ENCODE measurements around the gene UNCX. TPM values are rescaled to one million over a fixed set of nuclear protein-coding genes. Genes with fewer than 3 reads are reported as not detected.
A peak's percentile ranks its signal among the peaks of the same experiment; 100 is the strongest.
"Not testable (repeated sequence)": the region's sequence is repeated elsewhere in the genome, so short reads cannot be mapped to it uniquely, and the experiment has no call there.

The UNCX gene
- polyA plus RNA-seq, 1 donor (not counting 4 experiments of a cell fraction or from before 2014, with no cell fraction given) = not detected

- no peaks in the 10 kb centered on the region for H3K79me2 ChIP-seq (ENCODE audit: control insufficient read depth, insufficient read depth, low read length)
- H3K36me3 ChIP-seq (ENCODE audit: control insufficient read depth in 2 of 2, extremely low read depth in 1 of 2, insufficient read depth in 2 of 2, low read length in 2 of 2) = no peaks in the 10 kb centered on the region
- no peaks in the 10 kb centered on the region for H3K9me3 ChIP-seq (ENCODE audit: control insufficient read depth, low read depth, low read length)
- H3K9ac ChIP-seq (ENCODE audit: control insufficient read depth, extremely low read depth, insufficient read depth, low read length) = no peak overlapping the region
- H3K4me3 ChIP-seq (ENCODE audit: control insufficient read depth in 2 of 3, extremely low read depth in 1 of 3, insufficient read depth in 2 of 3, low read depth in 1 of 3, low read length in 3 of 3) = no peak overlapping the region
- no peak overlapping the region for H3K27ac ChIP-seq (ENCODE audit: control insufficient read depth, insufficient read depth, low read length)
- FAIRE-seq (no peak), DNase-seq (ENCODE audit: low read depth, low spot score) (no peak)
- dilution Hi-C loops (cut with MboI; ENCODE audit: extremely low pct_ligation_motif_present, low sequenced_read_pairs) = no loop called here
- H3K4me1 ChIP-seq (ENCODE audit: control insufficient read depth, extremely low read depth, insufficient read depth, low read length) = no peaks in the 10 kb centered on the region
- peaks cover 56% of the 10 kb centered on the region for H3K27me3 ChIP-seq (ENCODE audit: control insufficient read depth, extremely low read depth, insufficient read depth, low read length)
- H3K9me1 ChIP-seq (ENCODE audit: control insufficient read depth, extremely low read depth, insufficient read depth, low read length) = no peaks in the 10 kb centered on the region
- no peak overlapping the region for H3K4me2 ChIP-seq (ENCODE audit: control insufficient read depth, extremely low read depth, insufficient read depth, low read depth, low read length)
- no peak for TF ChIP-seq EZH2 (IDR thresholded peaks at IDR 0.05; ENCODE audit: low read length)
- no peak for TF ChIP-seq CTCF (optimal IDR thresholded peaks at IDR 0.05 in 1 of 3, IDR thresholded peaks at IDR 0.05 in 1 of 3, conservative IDR thresholded peaks at IDR 0.05 in 1 of 3; ENCODE audit: extremely low read depth in 1 of 3, insufficient read depth in 2 of 3, low read length in 3 of 3)
- no peak overlapping the region for H2AFZ ChIP-seq (ENCODE audit: control insufficient read depth, low read length)
- H4K20me1 ChIP-seq (ENCODE audit: control insufficient read depth, extremely low read depth, insufficient read depth, low read length) = no peaks in the 10 kb centered on the region
Observed at GRCh38 chr7:1211611-1212010, 21.1 kb upstream of the UNCX start.

GRCh38 chr7:1212025-1212424 is 20.6 kb upstream of the UNCX start:
- H2AFZ ChIP-seq (ENCODE audit: control insufficient read depth, low read length); H3K36me3 ChIP-seq (ENCODE audit: control insufficient read depth in 2 of 2, extremely low read depth in 1 of 2, insufficient read depth in 2 of 2, low read length in 2 of 2); H3K9me1 ChIP-seq (ENCODE audit: control insufficient read depth, extremely low read depth, insufficient read depth, low read length); H3K9me3 ChIP-seq (ENCODE audit: control insufficient read depth, low read depth, low read length); H3K4me3 ChIP-seq (ENCODE audit: control insufficient read depth in 2 of 3, extremely low read depth in 1 of 3, insufficient read depth in 2 of 3, low read depth in 1 of 3, low read length in 3 of 3); H3K9ac ChIP-seq (ENCODE audit: control insufficient read depth, extremely low read depth, insufficient read depth, low read length); FAIRE-seq; H4K20me1 ChIP-seq (ENCODE audit: control insufficient read depth, extremely low read depth, insufficient read depth, low read length); DNase-seq (ENCODE audit: low read depth, low spot score); H3K27ac ChIP-seq (ENCODE audit: control insufficient read depth, insufficient read depth, low read length); H3K4me2 ChIP-seq (ENCODE audit: control insufficient read depth, extremely low read depth, insufficient read depth, low read depth, low read length); H3K4me1 ChIP-seq (ENCODE audit: control insufficient read depth, extremely low read depth, insufficient read depth, low read length); H3K79me2 ChIP-seq (ENCODE audit: control insufficient read depth, insufficient read depth, low read length); dilution Hi-C loops (cut with MboI; ENCODE audit: extremely low pct_ligation_motif_present, low sequenced_read_pairs): not testable (repeated sequence)
- peaks cover 56% of the 10 kb centered on the region for H3K27me3 ChIP-seq (ENCODE audit: control insufficient read depth, extremely low read depth, insufficient read depth, low read length)

DNA sequence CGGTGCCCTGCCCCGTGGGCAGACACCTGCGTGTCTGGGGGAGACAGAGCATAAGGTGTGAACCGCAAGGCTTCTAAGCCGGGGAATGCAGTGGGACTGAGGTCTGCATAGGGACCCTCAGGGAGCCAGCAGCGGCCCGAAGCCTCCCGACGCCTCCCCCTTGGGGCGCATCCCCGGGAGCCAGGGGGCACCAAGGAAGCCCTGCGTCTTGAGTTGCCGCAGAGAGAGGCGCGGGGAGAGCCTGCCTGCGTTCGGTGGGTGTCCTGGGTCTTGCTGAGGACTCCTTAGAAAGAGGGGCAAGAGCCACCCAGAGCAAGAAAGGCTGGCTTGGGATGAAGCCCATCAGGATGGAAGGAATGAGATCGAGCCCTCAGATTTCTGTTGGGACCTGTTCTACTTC is 18.2 kb upstream of the UNCX start:
- Histone ChIP-seq H3K4me2 (ENCODE audit: control insufficient read depth, extremely low read depth, insufficient read depth, low read depth, low read length) (no peak overlapping the region), H4K20me1 (ENCODE audit: control insufficient read depth, extremely low read depth, insufficient read depth, low read length) (no peaks in the 10 kb centered on the region), H2AFZ (ENCODE audit: control insufficient read depth, low read length) (no peak overlapping the region), H3K9ac (ENCODE audit: control insufficient read depth, extremely low read depth, insufficient read depth, low read length) (no peak overlapping the region), H3K4me1 (ENCODE audit: control insufficient read depth, extremely low read depth, insufficient read depth, low read length) (no peaks in the 10 kb centered on the region), H3K4me3 (ENCODE audit: control insufficient read depth in 2 of 3, extremely low read depth in 1 of 3, insufficient read depth in 2 of 3, low read depth in 1 of 3, low read length in 3 of 3) (no peak overlapping the region), H3K36me3 (ENCODE audit: control insufficient read depth in 2 of 2, extremely low read depth in 1 of 2, insufficient read depth in 2 of 2, low read length in 2 of 2) (no peaks in the 10 kb centered on the region), H3K27ac (ENCODE audit: control insufficient read depth, insufficient read depth, low read length) (no peak overlapping the region), H3K27me3 (ENCODE audit: control insufficient read depth, extremely low read depth, insufficient read depth, low read length) (peaks cover 45% of the 10 kb centered on the region), H3K79me2 (ENCODE audit: control insufficient read depth, insufficient read depth, low read length) (no peaks in the 10 kb centered on the region), H3K9me1 (ENCODE audit: control insufficient read depth, extremely low read depth, insufficient read depth, low read length) (no peaks in the 10 kb centered on the region), H3K9me3 (ENCODE audit: control insufficient read depth, low read depth, low read length) (no peaks in the 10 kb centered on the region)
- dilution Hi-C loops (cut with MboI; ENCODE audit: extremely low pct_ligation_motif_present, low sequenced_read_pairs) = no loop called here
- DNase-seq (ENCODE audit: low read depth, low spot score) (no peak), FAIRE-seq (no peak)
- TF ChIP-seq EZH2 (IDR thresholded peaks at IDR 0.05; ENCODE audit: low read length) (peak; percentile 69), CTCF (optimal IDR thresholded peaks at IDR 0.05 in 1 of 3, IDR thresholded peaks at IDR 0.05 in 1 of 3, conservative IDR thresholded peaks at IDR 0.05 in 1 of 3; ENCODE audit: extremely low read depth in 1 of 3, insufficient read depth in 2 of 3, low read length in 3 of 3) (no peak)

All from keratinocyte (primary cell).